HG03354 (cell line): ENCODE measurements around the gene SH3PXD2B.
"Not testable (repeated sequence)": the region's sequence is repeated elsewhere in the genome, so short reads cannot be mapped to it uniquely, and the experiment has no call there.

Experiments used
- ATAC-seq: cut with Tn5 transposase; IDR thresholded peaks from one replicate; pipeline ENCODE4 v1.9.1; 2021; ENCODE audit warnings: mild to moderate bottlenecking; ENCODE audit not compliant: unreplicated experiment, poor library complexity, severe bottlenecking

The SH3PXD2B gene

GRCh38 chr5:172407241-172407691 is 47.1 kb downstream of the SH3PXD2B start:
- no peak for ATAC-seq

- no peak for ATAC-seq
Observed at GRCh38 chr5:172405226-172406107, 48.9 kb downstream of the SH3PXD2B start.

- ATAC-seq: no peak
Observed at GRCh38 chr5:172404746-172405145, 49.6 kb downstream of the SH3PXD2B start.

- no peak for ATAC-seq
Observed at GRCh38 chr5:172403817-172404216, 50.5 kb downstream of the SH3PXD2B start.

- ATAC-seq: no peak
Observed at GRCh38 chr5:172403189-172403796, 51.0 kb downstream of the SH3PXD2B start.

GRCh38 chr5:172402531-172403188 is 51.7 kb downstream of the SH3PXD2B start:
- no peak for ATAC-seq

GRCh38 chr5:172402031-172402430 is 52.3 kb downstream of the SH3PXD2B start:
- ATAC-seq: not testable (repeated sequence)

GRCh38 chr5:172399826-172400225 is 54.5 kb downstream of the SH3PXD2B start:
- ATAC-seq: no peak

GRCh38 chr5:172399336-172399735 is 55.0 kb downstream of the SH3PXD2B start:
- ATAC-seq: no peak

- not testable (repeated sequence) for ATAC-seq
Observed at GRCh38 chr5:172398645-172399044, 55.7 kb downstream of the SH3PXD2B start.

- ATAC-seq: not testable (repeated sequence)
Observed at GRCh38 chr5:172396994-172397393, 57.3 kb downstream of the SH3PXD2B start.

- ATAC-seq: no peak
Observed at GRCh38 chr5:172396220-172396619, 58.1 kb downstream of the SH3PXD2B start.

GRCh38 chr5:172395483-172395882 is 58.8 kb downstream of the SH3PXD2B start:
- ATAC-seq: no peak

- no peak for ATAC-seq
Observed at GRCh38 chr5:172389578-172390112, 64.7 kb downstream of the SH3PXD2B start.

GRCh38 chr5:172388246-172388733 is 66.0 kb downstream of the SH3PXD2B start:
- ATAC-seq: no peak

- no peak for ATAC-seq
Observed at GRCh38 chr5:172385707-172386106, 68.6 kb downstream of the SH3PXD2B start.

- ATAC-seq: no peak
Observed at GRCh38 chr5:172385010-172385563, 69.2 kb downstream of the SH3PXD2B start.

- ATAC-seq: no peak
Observed at GRCh38 chr5:172383191-172383802, 71.0 kb downstream of the SH3PXD2B start.

- no peak for ATAC-seq
Observed at GRCh38 chr5:172380987-172381643, 73.2 kb downstream of the SH3PXD2B start.
